Esophagus squamous epithelium (tissue), 4 donors: ENCODE results near the gene FCAR.

Experiments
- CTCF ChIP-seq, 6 experiments: fragments of 450-650 bp in 4 of 6; fragments of 200-600 bp in 2 of 6; sonication (generic) in 2 of 6; IDR thresholded peaks; one replicate each; pipeline ENCODE4 v1.5.1; 2016 to 2019; ENCODE audit warnings: antibody characterized with exemption in 6 of 6, mild to moderate bottlenecking in 4 of 6, moderate library complexity in 4 of 6
- POLR2A ChIP-seq, 4 donors: fragments of 450-650 bp; IDR thresholded peaks; one replicate each; pipeline ENCODE4 v1.6.1; 2017; ENCODE audit warnings: antibody characterized with exemption in 4 of 4, mild to moderate bottlenecking in 4 of 4, moderate library complexity in 3 of 4

GRCh38 chr19:54916822-54917221 lies 42.8 kb downstream of the FCAR start:
- TF ChIP-seq CTCF (IDR thresholded peaks at IDR 0.05) (no peak), POLR2A (IDR thresholded peaks at IDR 0.05) (no peak)
